ENCODE data around the gene MGAT3. TPM values are rescaled to one million over a fixed set of nuclear protein-coding genes. Genes with fewer than 3 reads are reported as not detected.

MGAT3 gene
- total RNA-seq, 1 donor from 2014 or later: 47.0 TPM

DNA sequence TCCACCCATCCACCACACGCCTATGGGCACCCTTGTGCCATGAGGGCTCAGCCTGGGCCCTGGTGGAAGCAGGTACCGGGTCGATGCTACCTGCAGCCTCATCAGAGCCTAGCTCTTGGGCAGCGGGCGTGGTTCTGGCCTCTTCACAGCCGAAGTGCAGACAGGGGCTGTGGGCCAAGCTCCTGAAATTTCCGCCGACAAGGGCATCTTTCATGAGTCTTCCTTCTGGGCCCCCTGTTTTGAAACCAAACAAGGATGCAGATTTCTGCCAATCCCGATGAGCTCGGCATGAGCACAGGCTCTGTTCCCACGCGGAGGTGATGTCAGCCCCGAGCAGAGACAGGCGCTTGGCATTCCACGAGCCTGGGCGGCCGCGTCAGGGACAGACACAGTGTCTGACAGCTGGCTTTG, 22.6 kb upstream of the MGAT3 start:
- Mint-ChIP-seq H3K36me3 (no peaks in the 10 kb centered on the region), H3K27ac (no peak overlapping the region), H3K9me3 (no peaks in the 10 kb centered on the region), H3K4me3 (no peak overlapping the region), H3K4me1 (ENCODE audit: unreplicated experiment) (peaks cover 10% of the 10 kb centered on the region), H3K27me3 (no peaks in the 10 kb centered on the region)
- no peak for TF ChIP-seq CTCF (conservative IDR thresholded peaks at IDR 0.05)
- DNase-seq (ENCODE audit: extremely low spot score, unreplicated experiment): no peak

DNA sequence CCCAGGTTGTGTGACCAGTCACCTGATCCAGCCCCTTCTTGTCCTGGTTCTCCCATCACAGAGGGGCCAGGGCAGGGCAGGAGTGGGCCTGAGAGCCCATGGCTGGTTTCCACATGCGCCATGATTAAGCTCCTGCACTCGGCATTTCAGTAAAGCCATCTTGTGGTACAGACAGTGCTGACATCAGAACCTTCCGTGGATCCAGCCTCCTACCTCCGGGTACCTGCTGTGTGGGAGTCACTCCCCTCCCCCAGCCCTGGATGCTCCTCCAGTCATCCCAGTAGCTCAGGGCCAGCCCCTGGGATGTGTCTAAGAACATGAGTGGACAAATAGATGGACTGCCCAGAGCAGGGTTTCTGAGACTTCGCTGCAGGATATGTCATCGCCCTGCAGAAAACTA, 22.1 kb upstream of the MGAT3 start:
- peaks cover 11% of the 10 kb centered on the region for H3K4me1 Mint-ChIP-seq (ENCODE audit: unreplicated experiment)
- no peak for DNase-seq (ENCODE audit: extremely low spot score, unreplicated experiment)
- no peaks in the 10 kb centered on the region for H3K36me3 Mint-ChIP-seq
- H3K27me3 Mint-ChIP-seq: no peaks in the 10 kb centered on the region
- no peak for TF ChIP-seq CTCF (conservative IDR thresholded peaks at IDR 0.05)
- no peak overlapping the region for H3K27ac Mint-ChIP-seq
- H3K4me3 Mint-ChIP-seq: no peak overlapping the region
- no peaks in the 10 kb centered on the region for H3K9me3 Mint-ChIP-seq

DNA sequence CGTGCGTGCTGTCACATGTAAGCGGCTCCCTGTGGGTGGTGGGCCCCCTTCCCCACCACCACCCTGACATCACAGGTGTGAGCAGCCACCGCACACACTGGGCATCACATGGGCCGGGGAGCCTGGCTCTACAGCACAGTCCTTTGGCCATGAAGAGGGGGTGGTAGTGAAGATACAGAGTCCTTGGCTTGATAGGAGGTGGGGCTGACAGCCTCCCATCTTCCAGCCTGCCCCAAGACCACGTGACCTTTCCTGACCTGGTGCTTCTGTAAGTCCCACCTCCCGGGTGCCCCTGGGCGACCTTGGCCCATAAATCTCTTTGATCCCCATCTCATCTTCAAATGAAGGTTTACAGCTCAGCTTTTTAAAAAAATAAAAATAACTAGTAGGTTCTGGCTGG, 21.2 kb upstream of the MGAT3 start:
- H3K27ac Mint-ChIP-seq: no peak overlapping the region
- H3K4me3 Mint-ChIP-seq: no peak overlapping the region
- no peaks in the 10 kb centered on the region for H3K27me3 Mint-ChIP-seq
- no peaks in the 10 kb centered on the region for H3K36me3 Mint-ChIP-seq
- TF ChIP-seq CTCF (conservative IDR thresholded peaks at IDR 0.05): no peak
- no peaks in the 10 kb centered on the region for H3K9me3 Mint-ChIP-seq
- H3K4me1 Mint-ChIP-seq (ENCODE audit: unreplicated experiment): peaks cover 11% of the 10 kb centered on the region
- no peak for DNase-seq (ENCODE audit: extremely low spot score, unreplicated experiment)

DNA sequence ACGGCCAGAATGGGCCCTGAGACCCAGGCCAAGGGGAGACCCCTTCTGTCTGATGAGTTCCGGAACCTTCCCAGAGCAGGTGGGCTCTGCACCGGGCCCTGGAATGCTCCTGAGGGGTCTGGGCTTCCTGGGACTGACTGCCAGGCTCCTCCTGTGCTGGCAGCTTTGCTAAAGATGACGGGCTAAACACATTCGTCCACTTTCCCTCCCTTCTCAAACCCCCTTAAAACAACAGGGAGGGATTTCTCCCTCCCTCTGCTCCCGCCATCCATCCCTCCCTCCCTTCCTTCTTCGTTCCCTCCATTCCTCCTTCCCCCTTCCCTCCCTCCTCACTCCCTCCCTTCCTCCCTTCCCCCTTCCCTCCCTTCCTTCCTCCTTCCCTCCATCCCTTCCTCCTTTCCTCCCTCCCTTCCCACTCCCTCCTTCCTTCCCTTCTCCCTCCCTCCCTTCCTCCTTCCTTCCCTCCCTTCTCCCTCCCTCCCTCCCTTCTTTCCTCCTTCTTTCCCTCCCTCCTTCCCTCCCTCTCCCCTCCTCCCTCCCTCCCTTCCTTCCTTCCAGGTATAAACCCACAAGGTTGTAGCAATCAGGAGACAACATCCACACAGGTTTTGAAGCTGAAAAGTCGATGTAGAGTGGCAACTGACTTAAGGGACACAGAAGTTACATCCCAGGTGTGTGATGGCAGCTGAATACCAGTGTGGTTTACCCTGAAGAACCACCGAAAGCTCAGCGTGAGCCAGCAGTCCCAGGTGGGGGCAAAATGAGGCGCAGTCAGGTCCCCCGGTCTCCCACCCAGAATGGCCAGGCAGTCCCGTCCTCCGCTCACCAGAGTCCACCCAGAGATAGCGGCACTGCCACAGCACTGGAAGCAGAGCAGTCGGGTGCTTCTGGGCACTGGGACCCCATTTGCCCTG, 18.8 kb upstream of the MGAT3 start:
- DNase-seq (ENCODE audit: extremely low spot score, unreplicated experiment): no peak
- no peak for TF ChIP-seq CTCF (conservative IDR thresholded peaks at IDR 0.05)
- Mint-ChIP-seq H3K36me3 (no peaks in the 10 kb centered on the region), H3K27ac (no peak overlapping the region), H3K27me3 (no peaks in the 10 kb centered on the region), H3K4me1 (ENCODE audit: unreplicated experiment) (peaks cover 15% of the 10 kb centered on the region), H3K9me3 (no peaks in the 10 kb centered on the region), H3K4me3 (no peak overlapping the region)

DNA sequence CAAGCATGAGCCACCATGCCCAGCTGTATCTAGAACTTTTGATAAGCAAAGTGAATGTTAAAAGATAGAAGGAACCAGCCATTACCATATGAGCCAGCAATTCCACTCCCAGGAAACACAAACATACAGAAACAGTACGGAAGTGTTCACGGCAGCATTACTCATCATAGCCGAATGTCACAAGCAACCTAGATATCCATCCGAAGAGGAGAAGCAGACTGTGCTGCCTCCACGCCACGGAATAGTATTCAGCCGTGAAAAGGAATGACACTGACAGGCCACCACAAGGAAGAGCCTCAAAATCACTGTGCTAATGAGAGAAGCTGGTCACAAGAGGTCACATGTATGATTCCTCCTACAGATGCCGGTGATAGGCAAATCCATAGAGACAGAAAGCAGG, 17.6 kb upstream of the MGAT3 start:
- peak overlapping the region; percentile 63 for H3K27ac Mint-ChIP-seq
- peaks cover 17% of the 10 kb centered on the region for H3K4me1 Mint-ChIP-seq (ENCODE audit: unreplicated experiment)
- no peak overlapping the region for H3K4me3 Mint-ChIP-seq
- H3K9me3 Mint-ChIP-seq: no peaks in the 10 kb centered on the region
- H3K36me3 Mint-ChIP-seq: no peaks in the 10 kb centered on the region
- H3K27me3 Mint-ChIP-seq: no peaks in the 10 kb centered on the region
- TF ChIP-seq CTCF (conservative IDR thresholded peaks at IDR 0.05): no peak
- DNase-seq (ENCODE audit: extremely low spot score, unreplicated experiment): no peak

Measured in type B pancreatic cell (in vitro differentiated cells).